Lower lobe of right lung (tissue), 2 donors: ENCODE data around the gene CACNA1I. TPM values are rescaled to one million over a fixed set of nuclear protein-coding genes. Genes with fewer than 3 reads are reported as not detected.

Experiments used
- ATAC-seq, 2 donors: fragments of 200-7000 bp; cut with Tn5 transposase; one replicate each; pipeline ENCODE4 v1.9.1; 2020 to 2022; ENCODE audit warnings: mild to moderate bottlenecking in 2 of 2, moderate library complexity in 2 of 2
- DNase-seq: peaks from one replicate; pipeline ENCODE4 v3.0.0-alpha.2; 2020
- H3K27ac ChIP-seq: fragments of 200-600 bp; one replicate; pipeline ENCODE4 v1.8.0; 2022
- H3K27me3 ChIP-seq: fragments of 200-600 bp; one replicate; pipeline ENCODE4 v1.8.0; 2022; ENCODE audit warnings: low read depth
- H3K36me3 ChIP-seq: fragments of 200-600 bp; one replicate; pipeline ENCODE4 v1.8.0; 2022; ENCODE audit warnings: mild to moderate bottlenecking
- H3K4me1 ChIP-seq: fragments of 200-600 bp; one replicate; pipeline ENCODE4 v1.8.0; 2022
- H3K4me3 ChIP-seq: fragments of 200-600 bp; one replicate; pipeline ENCODE4 v1.8.0; 2022; ENCODE audit warnings: mild to moderate bottlenecking
- H3K9me3 ChIP-seq: fragments of 200-600 bp; one replicate; pipeline ENCODE4 v1.8.0; 2022
- CTCF ChIP-seq: fragments of 200-600 bp; IDR thresholded peaks from one replicate; pipeline ENCODE4 v1.8.0; 2022; ENCODE audit warnings: antibody characterized with exemption, mild to moderate bottlenecking
- intact Hi-C: fragments of 100-400 bp; cut with DNase I; formaldehyde crosslinking; loops from one replicate; pipeline ENCODE4 v1.11.0; 2022
- total RNA-seq: library from RNA; stranded (reverse); fragmentation: NEBNext Ultra II Directional; extraction: Animal tissue kit (Norgen Biotek cat#: 25700); gene quantifications from one replicate; pipeline ENCODE4 v1.2.1, GENCODE V29; 2021
- donor health status: DM: no; HTN: yes; CAD: no; lungs with severe emphysema.

CACNA1I gene
- total RNA-seq, 1 donor from 2014 or later = 0.21 TPM

- Histone ChIP-seq H3K4me1 (no peaks in the 10 kb centered on the region), H3K36me3 (no peaks in the 10 kb centered on the region), H3K27me3 (peaks cover 30% of the 10 kb centered on the region), H3K4me3 (no peak overlapping the region), H3K27ac (no peak overlapping the region), H3K9me3 (no peaks in the 10 kb centered on the region)
- DNase-seq (no peak), ATAC-seq (no peak)
- no peak for TF ChIP-seq CTCF
- intact Hi-C loops = no loop called here
Measured at GRCh38 chr22:39705386-39705785, 134.8 kb downstream of the CACNA1I start.

DNA sequence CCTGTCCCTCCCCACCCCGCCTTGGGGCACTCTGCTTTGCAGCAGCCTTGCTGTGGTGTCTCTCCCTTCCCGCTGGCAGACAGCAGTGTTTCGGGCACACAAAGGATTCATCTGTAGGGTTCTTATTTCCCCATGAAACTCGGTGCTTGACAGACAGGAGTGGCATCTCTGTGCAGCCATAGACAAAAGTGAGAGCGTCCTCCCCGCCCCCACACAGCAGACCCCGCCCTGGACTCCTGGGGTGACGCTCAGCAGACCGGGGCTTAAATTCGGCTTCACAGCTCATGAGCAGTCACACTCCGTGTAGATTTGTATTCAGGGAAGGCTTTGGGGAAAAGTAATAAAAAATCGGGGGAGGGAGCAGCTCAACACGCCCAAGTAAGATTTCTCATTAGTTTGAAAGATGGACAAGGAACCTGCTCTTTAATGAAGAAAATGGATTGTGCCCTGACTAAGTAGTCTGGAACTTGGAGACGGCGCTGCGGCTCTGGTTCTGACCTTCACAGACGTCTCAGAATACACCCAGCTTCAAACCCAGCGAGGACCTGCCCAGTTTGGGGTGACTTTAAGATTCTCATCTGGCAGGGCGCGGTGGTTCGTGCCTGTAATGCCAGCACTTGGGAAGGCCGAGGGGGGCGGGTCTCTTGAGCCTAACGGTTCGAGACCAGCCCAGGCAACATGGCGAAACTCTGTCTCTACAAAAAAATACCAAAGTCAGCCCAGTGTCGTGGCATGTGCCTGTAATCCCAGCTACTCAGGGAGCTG, 136.0 kb downstream of the CACNA1I start:
- intact Hi-C loops = no loop called here
- no peaks in the 10 kb centered on the region for H3K9me3 ChIP-seq
- ATAC-seq (no peak), DNase-seq (no peak)
- no peaks in the 10 kb centered on the region for H3K36me3 ChIP-seq
- H3K4me1 ChIP-seq = peaks cover 6% of the 10 kb centered on the region
- H3K4me3 ChIP-seq = no peak overlapping the region
- no peak for TF ChIP-seq CTCF
- H3K27me3 ChIP-seq = peaks cover 32% of the 10 kb centered on the region
- no peak overlapping the region for H3K27ac ChIP-seq

GRCh38 chr22:39707351-39707750, 136.8 kb downstream of the CACNA1I start:
- Histone ChIP-seq H3K36me3 (no peaks in the 10 kb centered on the region), H3K27ac (no peak overlapping the region), H3K4me3 (no peak overlapping the region), H3K27me3 (peaks cover 32% of the 10 kb centered on the region), H3K4me1 (peaks cover 6% of the 10 kb centered on the region), H3K9me3 (no peaks in the 10 kb centered on the region)
- DNase-seq (no peak), ATAC-seq (no peak)
- intact Hi-C loops = no loop called here
- no peak for TF ChIP-seq CTCF

DNA sequence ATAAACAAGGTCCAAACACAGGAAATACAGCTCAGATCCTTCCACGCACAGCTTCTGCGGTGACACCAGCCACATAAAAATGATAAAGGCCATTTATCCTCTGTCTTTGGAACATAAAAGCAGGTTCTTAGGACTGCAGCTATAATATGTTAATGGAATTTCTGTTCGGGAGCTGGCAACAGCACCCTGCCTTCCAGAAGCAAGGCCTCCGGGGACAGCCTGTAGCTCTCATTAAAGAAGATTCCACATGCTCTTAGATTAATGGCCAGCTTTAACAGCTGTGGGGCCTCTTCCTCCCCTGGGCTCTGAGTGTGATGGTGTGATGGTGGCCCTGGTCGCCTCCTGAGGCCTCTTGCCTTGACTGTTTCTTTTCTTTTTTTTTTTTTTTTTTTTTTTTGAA, 137.3 kb downstream of the CACNA1I start:
- intact Hi-C loops = no loop called here
- ATAC-seq (no peak), DNase-seq (no peak)
- Histone ChIP-seq H3K9me3 (no peaks in the 10 kb centered on the region), H3K27me3 (peaks cover 34% of the 10 kb centered on the region), H3K27ac (no peak overlapping the region), H3K4me3 (no peak overlapping the region), H3K36me3 (no peaks in the 10 kb centered on the region), H3K4me1 (peaks cover 6% of the 10 kb centered on the region)
- TF ChIP-seq CTCF = no peak

DNA sequence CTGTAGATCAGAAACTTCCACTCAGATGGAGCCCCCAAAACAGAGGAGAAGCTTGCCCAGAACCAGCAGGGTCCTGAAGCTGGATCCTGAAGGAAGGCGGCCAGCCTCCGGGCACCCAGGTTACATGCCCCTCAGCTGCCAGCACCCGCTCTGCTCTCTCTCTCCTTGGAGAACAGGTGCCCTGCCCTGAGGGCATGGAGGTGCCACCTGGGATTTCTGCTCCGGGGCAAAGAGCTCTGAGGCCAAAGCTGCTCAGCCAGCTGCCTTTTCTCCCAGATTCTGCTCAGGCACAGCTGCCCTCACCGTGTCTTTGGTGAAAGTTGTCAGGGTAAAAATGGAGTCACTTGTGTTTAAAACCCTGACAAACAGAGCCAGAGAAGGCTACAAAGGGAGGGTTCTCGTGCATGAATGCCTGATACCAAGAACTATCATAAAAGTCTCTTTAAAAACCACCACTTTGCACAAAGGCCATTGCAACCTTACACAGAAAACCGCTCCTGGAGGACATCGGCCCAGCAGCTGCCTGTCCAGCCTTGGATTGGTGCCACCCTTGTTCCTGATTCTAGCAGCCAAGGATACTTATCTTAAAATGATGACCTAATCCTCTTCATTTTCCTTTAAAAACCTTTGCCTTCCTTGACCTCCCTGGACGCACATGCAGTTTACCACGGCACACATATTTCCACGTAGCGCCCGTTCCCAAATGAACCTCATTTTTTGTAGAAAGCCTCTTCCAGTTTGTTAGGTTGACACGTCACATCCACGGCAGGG, 140.0 kb downstream of the CACNA1I start:
- peaks cover 28% of the 10 kb centered on the region for H3K27me3 ChIP-seq
- no peaks in the 10 kb centered on the region for H3K9me3 ChIP-seq
- ATAC-seq = no peak
- no peak overlapping the region for H3K27ac ChIP-seq
- intact Hi-C loops = no loop called here
- peaks cover 6% of the 10 kb centered on the region for H3K4me1 ChIP-seq
- TF ChIP-seq CTCF = no peak
- H3K4me3 ChIP-seq = no peak overlapping the region
- no peaks in the 10 kb centered on the region for H3K36me3 ChIP-seq
- no peak for DNase-seq
